NCI-H460 (cell line): Measurements from ENCODE around the gene SLC66A3. TPM values are rescaled to one million over a fixed set of nuclear protein-coding genes. Genes with fewer than 3 reads are reported as not detected.

Source experiments
- DNase-seq: peaks from one replicate; pipeline ENCODE4 v3.0.0-alpha.2; 2016; ENCODE audit warnings: low read depth; ENCODE audit errors: extremely low read depth
- polyA plus RNA-seq: library from polyadenylated mRNA; depleted of rRNA; stranded (reverse); fragments of >200 nt; gene quantifications from 2 replicates; pipeline ENCODE4 v1.2.3, GENCODE V29; 2014; cell fraction: nucleus; rRNA removed
- total RNA-seq: library from RNA; depleted of rRNA; stranded (reverse); fragments of >200 nt; shearing (Covaris generic); gene quantifications from 2 replicates; pipeline ENCODE4 v1.2.3, GENCODE V29; 2014; rRNA removed

The SLC66A3 gene
- 25.5 and 32.2 TPM in 2 replicates for total RNA-seq
- polyA plus RNA-seq: 28.3 and 56.5 TPM in 2 replicates

DNA sequence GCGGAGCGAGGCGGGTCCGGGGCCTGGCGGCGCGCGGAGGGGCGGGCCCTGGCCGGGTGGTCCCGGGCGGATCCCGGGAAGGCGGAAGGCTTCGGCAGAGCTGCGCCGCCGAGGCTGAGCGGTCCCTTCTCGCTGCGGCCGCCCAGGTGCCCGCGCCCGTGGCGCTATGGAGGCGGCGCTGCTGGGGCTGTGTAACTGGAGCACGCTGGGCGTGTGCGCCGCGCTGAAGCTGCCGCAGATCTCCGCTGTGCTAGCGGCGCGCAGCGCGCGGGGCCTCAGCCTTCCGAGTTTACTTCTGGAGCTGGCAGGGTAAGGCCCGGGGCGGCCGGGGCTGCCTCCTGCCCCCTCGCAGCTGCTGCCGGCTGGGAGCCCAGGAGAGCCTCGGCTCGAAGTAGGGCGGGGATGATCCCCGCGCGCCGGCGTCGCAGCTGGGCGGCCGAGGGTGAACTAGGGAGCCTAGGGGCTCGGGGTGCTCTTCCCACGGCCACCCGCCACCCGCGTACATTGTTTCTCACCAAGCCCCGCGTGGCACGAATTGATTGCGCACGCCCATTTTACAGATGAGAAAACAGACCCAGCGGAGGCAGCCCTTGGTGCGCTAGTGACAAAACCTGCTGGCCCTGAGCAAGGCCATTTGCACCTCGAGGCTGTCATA lies at the start of gene SLC66A3:
Gene SLC66A3 (plus strand): TSS at position 87 of the 655 bp plus-strand sequence. CDS start 80 bp downstream, at position 167.
- DNase-seq: no peak

DNA sequence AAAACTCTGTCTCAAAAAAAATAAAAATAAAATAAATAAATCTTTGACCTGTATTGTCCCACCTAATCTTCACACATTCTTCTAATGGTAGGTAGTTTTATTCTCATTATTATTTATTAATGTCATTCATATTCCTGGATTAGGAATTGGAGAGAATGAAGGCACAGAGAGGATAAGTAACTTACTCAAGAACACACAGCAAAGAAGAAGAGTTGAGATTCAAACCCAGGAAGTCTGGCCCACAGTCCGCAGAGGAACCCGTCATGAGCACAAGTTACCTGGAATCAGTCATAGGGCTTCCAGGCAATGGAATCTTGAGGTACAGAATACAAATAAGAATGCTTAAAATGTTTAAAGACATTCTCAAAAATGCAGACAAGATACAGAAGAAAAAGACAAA lies 46.3 kb upstream of the SLC66A3 start:
- DNase-seq: no peak

DNA sequence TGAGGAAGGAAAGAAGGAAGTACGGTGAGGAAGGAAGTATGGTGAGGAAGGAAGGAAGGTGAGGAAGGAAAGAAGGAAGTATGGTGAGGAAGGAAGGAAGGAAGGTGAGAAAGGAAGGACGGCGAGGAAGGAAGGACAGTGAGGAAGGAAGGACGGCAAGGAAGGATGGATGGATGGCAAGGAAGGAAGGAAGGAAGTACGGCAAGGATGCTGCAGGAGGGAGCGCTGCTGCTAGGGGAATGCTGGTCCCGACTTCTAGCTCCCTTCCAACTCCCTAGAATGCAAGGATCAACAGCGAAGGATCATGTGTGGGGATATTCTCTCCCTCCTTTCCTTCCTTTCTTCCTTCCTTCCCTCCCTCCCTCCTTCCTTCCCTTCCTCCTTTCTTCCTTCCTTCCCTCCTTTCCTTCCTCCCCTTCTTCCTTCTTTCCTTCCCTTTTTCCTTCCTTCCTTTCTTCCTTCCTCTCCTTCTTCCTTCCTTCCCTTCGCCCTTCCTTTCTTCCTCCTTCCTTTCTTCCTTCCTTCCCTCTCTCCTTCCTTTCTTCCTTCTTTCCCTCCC lies 42.3 kb upstream of the SLC66A3 start:
- no peak for DNase-seq

GRCh38 chr2:11117776-11118175 lies 37.5 kb upstream of the SLC66A3 start:
- no peak for DNase-seq

DNA sequence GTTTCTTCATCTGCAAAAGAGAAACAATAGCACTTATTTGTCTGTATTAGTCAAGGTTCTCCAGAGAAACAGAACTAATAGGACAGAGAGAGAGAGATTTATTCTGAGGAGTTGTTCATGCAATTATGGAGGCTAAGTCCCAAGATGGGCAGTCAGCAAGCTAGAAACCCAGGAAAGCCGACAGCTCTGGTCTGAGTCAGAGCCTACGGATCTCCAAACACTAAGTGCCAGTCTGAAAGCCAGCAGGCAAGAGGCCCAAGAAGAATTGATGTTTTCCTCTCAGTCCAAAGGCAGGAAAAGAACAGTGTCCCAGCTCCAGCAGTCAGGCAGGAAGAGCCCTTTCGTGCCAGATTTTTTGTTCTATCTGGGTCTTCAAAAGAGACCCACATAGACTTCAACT lies 36.5 kb upstream of the SLC66A3 start:
- DNase-seq: no peak

DNA sequence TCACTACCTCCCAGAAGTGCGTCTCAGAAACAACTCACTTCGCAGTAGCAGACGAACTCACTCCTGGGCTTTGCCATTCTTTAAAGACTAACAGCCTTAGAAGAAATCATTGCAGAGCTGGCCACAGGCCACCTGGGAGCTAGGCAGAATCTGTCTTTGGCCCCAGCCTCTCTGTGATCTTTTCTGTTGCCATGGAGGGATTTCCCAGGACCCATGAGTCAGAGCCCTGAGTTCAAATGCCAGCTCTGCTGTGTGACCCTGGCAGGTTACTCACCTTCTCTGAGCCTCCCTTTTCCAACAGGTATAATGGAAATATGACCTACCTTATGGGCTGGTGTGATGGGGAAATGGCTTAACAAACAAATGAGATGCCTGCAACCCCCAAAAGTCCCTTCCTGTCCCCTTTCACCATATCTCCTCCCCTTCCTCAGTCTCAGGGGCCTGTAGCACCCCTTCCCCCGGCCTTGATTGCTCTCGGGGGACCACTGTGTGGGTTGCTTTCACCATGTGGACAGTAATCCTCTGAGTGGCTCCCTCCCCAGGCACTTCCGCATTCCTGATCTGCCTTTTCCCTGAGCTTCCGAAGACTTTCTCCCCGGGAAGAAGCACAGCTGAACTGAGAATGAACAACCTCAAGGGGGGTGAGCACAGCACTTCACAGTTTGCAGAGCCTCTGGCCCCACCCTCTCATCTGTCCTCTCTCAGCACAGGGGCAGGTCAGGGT lies 34.0 kb upstream of the SLC66A3 start:
- DNase-seq: no peak

DNA sequence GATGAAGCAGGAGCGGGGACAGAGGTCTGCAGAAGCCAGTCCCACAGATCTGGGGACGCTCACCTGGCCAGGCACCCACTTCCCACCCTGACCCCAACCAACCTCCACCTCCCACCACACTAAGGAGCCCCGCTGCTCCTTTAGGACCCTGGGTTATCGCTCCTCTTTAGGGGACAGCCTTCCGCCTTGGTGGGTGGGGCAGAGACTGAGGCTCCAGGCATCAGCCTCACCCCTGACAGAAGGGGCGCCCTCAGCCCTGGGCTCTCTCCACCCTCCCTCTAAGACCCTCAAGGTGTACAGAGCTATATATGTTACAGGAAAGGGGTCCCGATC lies 33.5 kb upstream of the SLC66A3 start:
- no peak for DNase-seq

- DNase-seq: no peak
These were observed 32.9 kb upstream of the SLC66A3 start for GRCh38 chr2:11122380-11122779.

- no peak for DNase-seq
These were observed 32.1 kb upstream of the SLC66A3 start for GRCh38 chr2:11123001-11123809.

GRCh38 chr2:11123856-11124759 lies 31.2 kb upstream of the SLC66A3 start:
- DNase-seq: peak; percentile 47

DNA sequence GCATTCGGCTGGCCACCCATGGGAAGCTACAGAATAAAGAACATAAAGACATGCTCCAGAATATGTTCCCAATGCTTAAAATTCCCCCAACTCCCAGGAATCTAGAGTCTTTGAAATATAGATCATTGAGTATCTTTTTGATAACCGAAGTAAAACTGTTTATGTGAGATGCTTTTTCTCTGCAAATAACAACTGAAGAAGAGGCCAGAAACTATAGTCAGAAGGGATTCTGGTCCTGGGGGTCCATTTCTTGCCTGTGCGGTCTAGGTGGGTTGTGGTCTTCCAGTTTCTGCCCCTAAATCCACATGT lies 30.6 kb upstream of the SLC66A3 start:
- DNase-seq: no peak

DNA sequence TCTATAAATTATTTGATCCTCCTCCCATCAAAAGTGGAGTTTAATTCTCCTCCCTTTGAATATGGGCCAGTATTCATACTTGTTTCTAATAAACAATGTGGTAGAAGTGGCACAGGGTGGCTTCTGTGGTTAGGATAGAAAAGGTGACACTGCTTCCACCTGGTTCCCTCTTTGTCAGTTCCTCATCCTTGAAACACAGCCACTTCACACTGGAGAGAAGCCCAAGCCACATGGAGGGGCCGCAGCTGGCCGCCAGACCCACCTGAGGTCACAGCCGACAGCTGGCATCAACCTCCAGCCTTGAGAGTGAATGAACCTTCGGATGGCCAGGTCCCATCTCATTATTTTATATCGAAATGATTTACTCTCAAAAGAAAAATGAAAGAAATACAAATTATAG lies 27.5 kb upstream of the SLC66A3 start:
- DNase-seq: no peak

DNA sequence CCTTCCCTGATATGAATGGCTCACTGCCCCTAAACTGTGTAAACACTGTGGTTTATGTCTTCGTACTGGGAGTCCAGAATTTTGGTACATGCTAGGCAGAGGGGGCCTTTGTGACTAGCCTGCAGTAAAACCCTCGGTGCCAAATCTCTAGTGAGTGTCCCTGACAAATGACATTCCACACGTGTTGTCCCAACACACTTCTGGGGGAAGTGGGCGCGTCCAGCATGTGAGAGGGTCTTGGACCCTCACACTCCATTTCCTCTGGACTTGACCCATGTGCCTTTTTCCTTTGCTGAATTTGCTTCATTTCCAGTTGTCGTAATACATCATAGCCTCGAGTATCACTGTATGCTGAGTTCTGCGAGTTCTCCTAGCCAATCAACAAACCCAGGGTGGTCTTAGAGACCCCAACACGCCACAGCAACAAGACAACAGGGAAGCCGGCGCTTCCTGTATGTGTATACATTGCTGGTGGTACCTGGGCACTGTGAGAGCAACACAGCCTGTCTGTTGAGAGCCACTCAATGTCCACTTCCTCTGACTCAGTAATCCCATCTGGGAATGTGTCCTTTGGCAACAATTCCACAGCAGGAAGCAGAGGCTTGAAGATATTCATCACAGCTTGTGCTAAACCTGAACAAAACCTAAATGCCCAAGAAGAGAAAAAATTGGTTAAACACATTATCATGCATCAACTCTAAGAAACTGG lies 26.9 kb upstream of the SLC66A3 start:
- DNase-seq: no peak

DNA sequence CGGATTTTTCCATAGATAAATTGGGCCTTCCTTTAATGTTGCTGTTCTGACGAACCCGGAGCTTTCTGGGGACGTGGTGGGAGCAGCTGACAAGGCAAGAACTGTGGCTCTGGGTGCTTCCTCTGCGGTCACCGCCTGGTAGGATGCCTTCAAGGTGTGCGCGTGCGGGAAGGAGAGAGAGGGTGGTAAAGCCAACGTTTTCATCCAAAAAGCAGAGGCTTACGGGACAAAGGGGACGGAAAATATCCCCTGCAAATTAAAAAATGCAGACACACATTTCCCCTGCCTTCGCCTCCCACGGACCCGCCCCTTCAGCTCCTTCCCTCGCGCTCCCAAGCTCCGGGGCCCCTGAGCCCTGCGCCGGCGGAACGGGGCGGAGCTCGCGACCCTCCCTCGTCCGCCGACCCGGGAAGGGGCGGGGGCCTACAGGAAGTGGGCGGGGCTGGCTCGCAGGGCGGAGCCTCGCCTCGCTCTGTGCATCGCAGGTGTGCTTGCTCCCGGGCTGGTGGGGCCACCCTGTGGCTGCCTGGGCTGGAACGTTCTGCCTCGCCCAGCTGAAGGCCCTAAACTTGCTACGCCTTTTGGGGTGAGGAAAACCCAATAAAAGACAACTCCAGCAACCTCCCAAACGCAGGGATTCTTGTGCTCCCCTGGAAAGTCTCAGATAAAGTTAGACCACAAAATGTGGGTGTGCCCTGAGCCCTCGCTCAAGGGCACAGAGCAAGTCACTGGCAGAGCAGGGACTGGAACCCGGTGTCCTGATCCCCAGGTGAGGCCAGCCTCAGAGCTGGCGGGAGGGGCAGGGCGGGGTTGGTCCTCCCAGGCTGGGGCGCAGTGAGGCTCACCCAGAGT lies 25.4 kb upstream of the SLC66A3 start:
- no peak for DNase-seq

DNA sequence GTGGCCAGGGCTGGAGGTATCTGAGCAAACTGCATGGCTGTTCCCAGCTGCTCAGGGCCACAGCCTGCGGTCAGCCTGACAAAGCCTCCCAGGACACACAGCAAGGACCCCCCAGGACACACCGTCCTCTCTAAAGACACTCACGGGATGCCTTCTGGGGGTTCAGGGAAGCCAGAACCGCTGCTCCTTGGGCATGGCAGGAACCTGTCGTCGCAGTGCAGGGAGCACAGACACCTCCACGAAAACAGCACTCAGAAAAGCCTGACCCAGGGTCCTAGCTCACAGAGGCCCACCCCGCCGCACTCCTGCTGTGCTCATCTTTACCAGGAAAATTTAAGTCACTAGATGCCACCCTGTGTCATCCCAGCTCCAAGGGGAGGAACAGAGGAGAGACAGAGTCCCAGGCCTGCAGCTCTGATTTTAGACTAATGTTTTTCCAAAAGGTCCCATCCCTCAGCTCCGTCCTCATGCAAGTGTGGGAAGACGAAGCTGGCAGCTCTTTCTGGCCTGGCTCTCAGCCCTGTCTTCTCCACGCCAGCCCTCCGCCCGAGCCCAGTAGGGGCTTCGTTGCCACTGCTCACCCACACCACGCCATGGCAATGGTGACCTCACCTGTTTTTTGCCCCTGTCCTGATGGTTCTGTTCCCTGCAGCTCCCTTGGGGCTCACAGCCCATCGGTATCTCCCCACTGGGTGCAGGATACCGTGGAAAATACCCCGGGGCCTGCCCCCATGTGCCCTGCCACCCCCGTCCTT lies 23.9 kb upstream of the SLC66A3 start:
- no peak for DNase-seq

DNA sequence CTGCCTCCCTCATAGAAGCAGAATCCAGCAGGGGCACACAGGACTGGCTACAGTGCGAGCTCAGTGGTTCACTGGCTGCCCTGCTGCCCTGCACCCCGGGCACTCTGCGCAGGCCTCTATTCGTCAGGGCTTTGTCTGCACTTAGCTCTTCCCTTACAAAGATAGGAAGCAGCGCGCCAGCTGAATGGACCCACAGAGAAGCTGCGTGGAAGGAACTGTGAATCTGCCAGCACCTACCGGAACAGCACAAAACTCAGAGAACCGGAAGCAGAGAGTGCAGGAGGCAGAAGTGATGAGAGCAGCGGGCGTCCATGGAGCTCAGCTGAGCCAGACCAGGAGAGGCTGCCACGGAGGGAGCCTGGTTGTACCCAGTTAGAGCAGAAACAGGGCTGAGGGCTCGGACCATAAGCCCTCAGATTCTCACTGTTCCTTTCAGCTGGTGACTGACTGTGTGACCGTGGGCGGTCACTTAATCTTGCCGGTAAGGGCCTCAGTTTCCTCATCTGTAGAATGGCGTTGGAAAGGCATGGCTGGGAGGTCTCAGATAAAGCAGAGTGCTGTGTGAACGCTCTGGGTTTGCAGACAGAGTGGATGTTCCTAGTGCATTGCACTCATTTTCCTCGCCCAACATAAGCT lies 23.1 kb upstream of the SLC66A3 start:
- DNase-seq: no peak

DNA sequence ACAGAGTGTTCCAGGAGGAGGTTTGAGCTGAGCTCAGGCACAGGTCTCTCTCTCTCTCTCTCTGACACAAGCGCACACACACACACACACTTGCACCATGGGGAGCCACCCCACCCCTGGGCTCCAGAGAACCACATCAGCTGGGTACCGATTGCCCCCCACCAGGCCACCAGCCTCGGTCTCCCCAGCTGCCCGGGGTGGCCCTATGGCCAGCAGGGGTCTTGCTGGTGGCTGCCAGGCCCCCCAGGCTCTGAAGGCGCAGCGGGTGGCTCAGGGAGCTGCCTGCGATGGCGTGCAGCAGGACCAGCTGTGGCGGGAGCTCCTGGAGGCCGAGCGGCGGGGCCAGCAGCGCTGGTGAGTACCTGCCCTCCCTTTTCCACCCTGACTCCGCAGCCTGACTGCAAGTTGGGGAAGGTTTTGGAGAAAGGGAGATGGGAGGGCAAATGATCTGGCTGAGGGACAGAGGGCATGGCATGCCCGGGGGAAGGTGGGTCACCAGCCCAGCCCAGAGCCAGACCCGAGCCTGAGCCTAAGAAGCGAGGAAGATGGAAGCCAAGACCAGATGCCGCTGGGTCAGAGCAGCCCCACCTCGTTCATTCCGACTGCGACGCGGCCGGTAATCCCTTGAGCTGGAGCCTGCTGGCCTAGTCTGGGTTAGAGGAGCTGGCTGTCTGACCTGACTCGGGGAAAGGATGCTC lies 21.9 kb upstream of the SLC66A3 start:
- DNase-seq: no peak
